ENCODE results near the gene FREM1.

- no peak for TF ChIP-seq CTCF (IDR thresholded peaks at IDR 0.05 in 4 of 5, conservative IDR thresholded peaks at IDR 0.05 in 1 of 5)
- TF ChIP-seq POLR2A (IDR thresholded peaks at IDR 0.05): no peak
Measured at GRCh38 chr9:14793389-14793788, 116.8 kb downstream of the FREM1 start.
